Astrocyte (in vitro differentiated cells and primary cell): Measurements from ENCODE around the gene LRRC23. TPM values are rescaled to one million over a fixed set of nuclear protein-coding genes. Genes with fewer than 3 reads are reported as not detected.

Experiments
- DNase-seq: peaks from one replicate; pipeline ENCODE4 v3.0.0-alpha.2; 2010; ENCODE audit warnings: low read depth
- FAIRE-seq: peaks from 2 replicates; lab custom pipeline; 2011; peaks lifted over from hg19 to GRCh38; lab: Jason Lieb, UNC
- H2AFZ ChIP-seq: 2 replicates; pipeline ENCODE4 v1.6.0; 2012; ENCODE audit warnings: low read depth, low read length, inconsistent platforms
- H3K27ac ChIP-seq: 2 replicates; pipeline ENCODE4 v1.5.1; 2011; ENCODE audit warnings: low read depth, low read length, inconsistent platforms
- H3K27me3 ChIP-seq: 2 replicates; pipeline ENCODE4 v1.6.0; 2011; ENCODE audit warnings: low read length, inconsistent platforms; ENCODE audit not compliant: insufficient read depth
- H3K36me3 ChIP-seq: 2 replicates; pipeline ENCODE4 v1.5.1; 2011; ENCODE audit warnings: low read length, inconsistent platforms; ENCODE audit not compliant: insufficient read depth
- H3K4me1 ChIP-seq: 2 replicates; pipeline ENCODE4 v1.5.1; 2011; ENCODE audit warnings: low read length, inconsistent platforms; ENCODE audit not compliant: insufficient read depth
- H3K4me2 ChIP-seq: 2 replicates; pipeline ENCODE4 v1.6.0; 2012; ENCODE audit warnings: low read length, inconsistent platforms
- H3K4me3 ChIP-seq: 2 replicates; pipeline ENCODE4 v1.5.1; 2011; ENCODE audit warnings: low read depth, mild to moderate bottlenecking, low read length, inconsistent platforms; ENCODE audit not compliant: insufficient read depth
- H3K79me2 ChIP-seq: 2 replicates; pipeline ENCODE4 v1.6.0; 2012; ENCODE audit warnings: mild to moderate bottlenecking, low read length, inconsistent platforms; ENCODE audit not compliant: insufficient read depth
- H3K9ac ChIP-seq: 2 replicates; pipeline ENCODE4 v1.6.0; 2012; ENCODE audit warnings: mild to moderate bottlenecking, low read length, inconsistent platforms
- H3K9me3 ChIP-seq: 2 replicates; pipeline ENCODE4 v1.5.1; 2012; ENCODE audit warnings: low read depth, mild to moderate bottlenecking, low read length, inconsistent platforms; ENCODE audit not compliant: insufficient read depth
- H4K20me1 ChIP-seq: 2 replicates; pipeline ENCODE4 v1.6.0; 2012; ENCODE audit warnings: low read length, inconsistent platforms; ENCODE audit not compliant: insufficient read depth
- H3K27ac Mint-ChIP-seq: one replicate; pipeline ENCODE4 v1.8.0; 2021; ENCODE audit warnings: mild to moderate bottlenecking, mixed read lengths; ENCODE audit not compliant: unreplicated experiment
- H3K27me3 Mint-ChIP-seq: one replicate; pipeline ENCODE4 v1.8.0; 2021; ENCODE audit warnings: low read depth, mixed read lengths; ENCODE audit not compliant: unreplicated experiment
- H3K36me3 Mint-ChIP-seq: one replicate; pipeline ENCODE4 v1.8.0; 2021; ENCODE audit warnings: low read depth, mixed read lengths; ENCODE audit not compliant: unreplicated experiment
- H3K4me1 Mint-ChIP-seq: one replicate; pipeline ENCODE4 v1.8.0; 2021; ENCODE audit warnings: low read depth, mixed read lengths; ENCODE audit not compliant: unreplicated experiment
- H3K4me3 Mint-ChIP-seq: one replicate; pipeline ENCODE4 v1.8.0; 2021; ENCODE audit warnings: mild to moderate bottlenecking, moderate library complexity, mixed read lengths; ENCODE audit not compliant: unreplicated experiment
- H3K9me3 Mint-ChIP-seq: one replicate; pipeline ENCODE4 v1.8.0; 2021; ENCODE audit warnings: mild to moderate bottlenecking, mixed read lengths; ENCODE audit not compliant: unreplicated experiment
- CTCF ChIP-seq: IDR thresholded peaks from 2 replicates; pipeline ENCODE4 v1.5.1; 2011; ENCODE audit warnings: low read depth, mild to moderate bottlenecking, inconsistent platforms, low read length, moderate library complexity; ENCODE audit not compliant: insufficient read depth
- EZH2 ChIP-seq: IDR thresholded peaks from 2 replicates; pipeline ENCODE4 v1.6.1; 2012; ENCODE audit warnings: mild to moderate bottlenecking, low read length, inconsistent platforms; ENCODE audit not compliant: insufficient read depth
- total RNA-seq: library from RNA; stranded (reverse); gene quantifications from 2 replicates; pipeline ENCODE4 v1.2.1, GENCODE V29; 2021

The LRRC23 gene
- total RNA-seq, 1 donor from 2014 or later, result 5.2 TPM

- H3K4me3 ChIP-seq, result peak within 1 kb of the TSS; percentile 85
- H3K36me3 Mint-ChIP-seq, result peaks cover 3% of the 10 kb centered on the region
- peaks cover 52% of the 10 kb centered on the region for H3K79me2 ChIP-seq
- H3K9me3 ChIP-seq, result no peaks in the 10 kb centered on the region
- peaks cover 47% of the 10 kb centered on the region for H3K4me1 Mint-ChIP-seq
- H3K36me3 ChIP-seq, result no peaks in the 10 kb centered on the region
- DNase-seq (peak; percentile 69), FAIRE-seq (no peak)
- peaks cover 35% of the 10 kb centered on the region for H4K20me1 ChIP-seq
- H3K27ac ChIP-seq, result peak within 1 kb of the TSS; percentile 78
- peak within 1 kb of the TSS; percentile 98 for H3K27ac Mint-ChIP-seq
- TF ChIP-seq EZH2 (no peak), CTCF (no peak)
- peak within 1 kb of the TSS; percentile 100 for H3K4me3 Mint-ChIP-seq
- no peaks in the 10 kb centered on the region for H3K27me3 Mint-ChIP-seq
- H3K9ac ChIP-seq, result peak within 1 kb of the TSS; percentile 95
- no peaks in the 10 kb centered on the region for H3K27me3 ChIP-seq
- H3K9me3 Mint-ChIP-seq, result no peaks in the 10 kb centered on the region
- peak within 1 kb of the TSS; percentile 58 for H2AFZ ChIP-seq
- peaks cover 44% of the 10 kb centered on the region for H3K4me1 ChIP-seq
- peak within 1 kb of the TSS; percentile 98 for H3K4me2 ChIP-seq
These were observed 22.9 kb downstream of the LRRC23 start, which contains the start of gene ATN1 for GRCh38 chr12:6927379-6928021. Gene ATN1, plus strand, starts transcription at chr12:6927959. Its CDS starts 6,043 bp downstream, at chr12:6934002.

DNA sequence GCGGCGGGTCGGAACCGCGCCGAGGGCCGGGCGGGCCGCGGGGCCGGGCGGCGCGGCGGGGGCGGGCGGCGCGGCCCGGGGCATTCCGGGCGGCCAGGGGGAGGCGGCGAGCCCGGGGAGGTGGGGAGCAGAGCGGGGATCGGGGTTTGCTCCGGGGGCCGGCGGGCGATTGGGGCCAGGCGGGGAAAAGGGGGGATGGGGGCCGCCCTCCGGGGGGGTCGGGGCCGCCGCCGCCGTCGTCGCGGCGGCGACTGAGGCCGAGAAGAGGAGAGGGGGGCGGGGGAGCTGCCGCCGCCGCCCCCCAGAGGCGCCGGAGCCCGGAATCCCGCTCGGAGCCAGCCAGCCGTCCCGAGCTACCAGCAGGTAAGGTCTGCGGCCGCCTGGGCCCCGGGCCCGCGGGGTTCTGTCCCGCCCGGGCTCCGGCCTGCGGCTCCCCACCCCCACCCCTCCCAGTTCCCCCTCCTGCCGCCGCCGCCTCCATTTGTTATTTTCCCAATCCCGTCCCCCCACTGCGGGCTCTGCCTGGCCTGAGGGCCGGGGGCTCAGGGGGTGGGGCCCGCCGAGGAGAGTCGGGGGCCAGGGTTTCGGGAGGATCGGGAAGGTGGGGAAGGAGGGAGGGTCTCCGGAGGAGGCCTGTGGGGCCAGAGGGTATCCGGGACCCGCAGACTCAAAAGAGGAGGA is 23.5 kb downstream of the LRRC23 start:
- Histone ChIP-seq H3K4me1 (peaks cover 44% of the 10 kb centered on the region), H3K27me3 (no peaks in the 10 kb centered on the region), H3K79me2 (peaks cover 59% of the 10 kb centered on the region), H3K9me3 (no peaks in the 10 kb centered on the region), H3K4me3 (peak overlapping the region; percentile 85), H4K20me1 (peaks cover 39% of the 10 kb centered on the region), H3K27ac (peak overlapping the region; percentile 78), H3K4me2 (peak overlapping the region; percentile 98), H3K36me3 (no peaks in the 10 kb centered on the region), H3K9ac (peak overlapping the region; percentile 94), H2AFZ (no peak overlapping the region)
- H3K9me3 Mint-ChIP-seq, result no peaks in the 10 kb centered on the region
- no peak for DNase-seq
- TF ChIP-seq EZH2, result no peak
- TF ChIP-seq CTCF, result no peak
- peaks cover 51% of the 10 kb centered on the region for H3K4me1 Mint-ChIP-seq
- H3K4me3 Mint-ChIP-seq, result peak overlapping the region; percentile 100
- peaks cover 3% of the 10 kb centered on the region for H3K36me3 Mint-ChIP-seq
- no peak for FAIRE-seq
- H3K27ac Mint-ChIP-seq, result peak overlapping the region; percentile 94
- no peaks in the 10 kb centered on the region for H3K27me3 Mint-ChIP-seq
